ENCODE data around the gene ANXA1. TPM values are rescaled to one million over a fixed set of nuclear protein-coding genes. Genes with fewer than 3 reads are reported as not detected.

ANXA1 gene
- total RNA-seq, 1 donor from 2014 or later = 0.27 TPM

GRCh38 chr9:73138516-73138915 is 13.1 kb upstream of the ANXA1 start:
- no peak for ATAC-seq (ENCODE audit: low read depth)
- intact Hi-C loops (cut with micrococcal nuclease) = no loop called here

GRCh38 chr9:73141282-73141681 is 10.4 kb upstream of the ANXA1 start:
- ChIA-PET POLR2A (no interaction called here), CTCF (no interaction called here)
- DNase-seq (no peak), ATAC-seq (ENCODE audit: low read depth) (no peak)
- Mint-ChIP-seq H3K27me3 (no peaks in the 10 kb centered on the region), H3K36me3 (ENCODE audit: low read depth) (no peaks in the 10 kb centered on the region), H3K9me3 (no peaks in the 10 kb centered on the region), H3K4me3 (no peak overlapping the region), H3K27ac (no peak overlapping the region), H3K4me1 (no peaks in the 10 kb centered on the region)
- intact Hi-C loops (cut with micrococcal nuclease) = no loop called here
- TF ChIP-seq CTCF (IDR thresholded peaks at IDR 0.05) = no peak

More at GRCh38 chr9:73138516-73138915, 13.1 kb upstream of the ANXA1 start:
- Mint-ChIP-seq H3K27ac (no peak overlapping the region), H3K36me3 (ENCODE audit: low read depth) (no peaks in the 10 kb centered on the region), H3K9me3 (no peaks in the 10 kb centered on the region), H3K27me3 (no peaks in the 10 kb centered on the region), H3K4me1 (no peaks in the 10 kb centered on the region), H3K4me3 (no peak overlapping the region)
- TF ChIP-seq CTCF (IDR thresholded peaks at IDR 0.05) = no peak
- CTCF ChIA-PET = no interaction called here
- POLR2A ChIA-PET = no interaction called here
- DNase-seq = no peak

GRCh38 chr9:73143711-73144328 is 7.8 kb upstream of the ANXA1 start:
- H3K4me3 Mint-ChIP-seq = no peak overlapping the region
- H3K27me3 Mint-ChIP-seq = no peaks in the 10 kb centered on the region
- peaks cover 12% of the 10 kb centered on the region for H3K4me1 Mint-ChIP-seq
- intact Hi-C loops (cut with micrococcal nuclease) = no loop called here
- no peak overlapping the region for H3K27ac Mint-ChIP-seq
- CTCF ChIA-PET = interaction anchor here (0.7 kb wide), 1 partner anchor 36 kb away, joined by 3 read pairs; no protein-coding TSS in a partner anchor
- POLR2A ChIA-PET = no interaction called here
- no peak for DNase-seq
- no peak for TF ChIP-seq CTCF (IDR thresholded peaks at IDR 0.05)
- ATAC-seq (ENCODE audit: low read depth) = no peak
- H3K36me3 Mint-ChIP-seq (ENCODE audit: low read depth) = no peaks in the 10 kb centered on the region
- H3K9me3 Mint-ChIP-seq = peaks cover 2% of the 10 kb centered on the region

- H3K27ac Mint-ChIP-seq = no peak overlapping the region
- TF ChIP-seq CTCF (IDR thresholded peaks at IDR 0.05) = no peak
- ChIA-PET CTCF (no interaction called here), POLR2A (no interaction called here)
- DNase-seq (no peak), ATAC-seq (ENCODE audit: low read depth) (no peak)
- no peaks in the 10 kb centered on the region for H3K36me3 Mint-ChIP-seq (ENCODE audit: low read depth)
- intact Hi-C loops (cut with micrococcal nuclease) = loop anchor here (5.0 kb wide), 1 partner anchor 779 kb away; the partner anchor contains the start of gene ZFAND5
- peaks cover 2% of the 10 kb centered on the region for H3K9me3 Mint-ChIP-seq
- H3K4me1 Mint-ChIP-seq = peaks cover 20% of the 10 kb centered on the region
- H3K27me3 Mint-ChIP-seq = no peaks in the 10 kb centered on the region
- no peak overlapping the region for H3K4me3 Mint-ChIP-seq
Measured at GRCh38 chr9:73146111-73146815, 5.4 kb upstream of the ANXA1 start.

GRCh38 chr9:73148447-73148937 is 3.2 kb upstream of the ANXA1 start:
- TF ChIP-seq CTCF (IDR thresholded peaks at IDR 0.05) = no peak
- DNase-seq (no peak), ATAC-seq (ENCODE audit: low read depth) (no peak)
- peaks cover 2% of the 10 kb centered on the region for H3K9me3 Mint-ChIP-seq
- no peaks in the 10 kb centered on the region for H3K27me3 Mint-ChIP-seq
- intact Hi-C loops (cut with micrococcal nuclease) = loop anchor here (5.0 kb wide), 1 partner anchor 781 kb away; the partner anchor contains the start of gene ZFAND5
- peaks cover 20% of the 10 kb centered on the region for H3K4me1 Mint-ChIP-seq
- no peak overlapping the region for H3K27ac Mint-ChIP-seq
- no peaks in the 10 kb centered on the region for H3K36me3 Mint-ChIP-seq (ENCODE audit: low read depth)
- ChIA-PET POLR2A (no interaction called here), CTCF (no interaction called here)
- no peak overlapping the region for H3K4me3 Mint-ChIP-seq

Measured in activated B cell treated with CpG ODN at 0.5 μM for 24 hours (primary cell).